Smooth muscle cell of trachea (primary cell): ENCODE measurements around the gene GTF2H2. TPM values are rescaled to one million over a fixed set of nuclear protein-coding genes. Genes with fewer than 3 reads are reported as not detected.

Experiments
- total RNA-seq: library from RNA; depleted of rRNA; stranded (reverse); fragments of >200 nt; gene quantifications from 2 replicates; pipeline ENCODE4 v1.2.1, GENCODE V29; 2014

Gene GTF2H2
- 12.5 and 15.4 TPM in 2 replicates for total RNA-seq

GRCh38 chr5:71067262-71067928 is at the start of gene GTF2H2:
Gene GTF2H2 (minus strand): TSS chr5:71067676. CDS start chr5:71062763, 4,913 bp downstream.

GRCh38 chr5:71025289-71025953 is 42.1 kb downstream of the GTF2H2 start, which contains the start of gene NAIP:
Gene NAIP (minus strand): TSS chr5:71025339. CDS start chr5:71012915, 12,424 bp downstream.

Other genes with a start within 250 kb of the GTF2H2 start
- gene SERF1A, start 167.0 kb downstream of the GTF2H2 start, total RNA-seq: 4.1 and 5.5 TPM in 2 replicates
- gene SMN1, start 142.6 kb downstream of the GTF2H2 start, total RNA-seq: 22.3 and 24.1 TPM in 2 replicates
- gene NAIP, start 42.3 kb downstream of the GTF2H2 start, total RNA-seq: 2.5 and 8.7 TPM in 2 replicates